Fibroblast of lung (primary cell): Measurements from ENCODE around the gene GK. TPM values are rescaled to one million over a fixed set of nuclear protein-coding genes. Genes with fewer than 3 reads are reported as not detected.
A peak's percentile ranks its signal among the peaks of the same experiment; 100 is the strongest.

Experiments
- DNase-seq, 2 donors: peaks; one replicate each; pipeline versions ENCODE4 v3.0.0 to v3.0.0-alpha.2; 2010; ENCODE audit warnings: low read depth in 2 of 2
- H2AFZ ChIP-seq: 2 replicates; pipeline ENCODE4 v1.5.1; 2012; ENCODE audit warnings: low read length, control low read depth, inconsistent platforms
- H3K27ac ChIP-seq: 2 replicates; pipeline ENCODE4 v1.5.1; 2011; ENCODE audit warnings: low read length, control low read depth; ENCODE audit not compliant: insufficient read depth
- H3K27me3 ChIP-seq: 2 replicates; pipeline ENCODE4 v1.5.1; 2011; ENCODE audit warnings: mild to moderate bottlenecking, low read length; ENCODE audit not compliant: control insufficient read depth, insufficient read depth
- H3K36me3 ChIP-seq: 2 replicates; pipeline ENCODE4 v1.5.1; 2011; ENCODE audit warnings: low read length; ENCODE audit not compliant: control insufficient read depth, insufficient read depth
- H3K4me1 ChIP-seq: 2 replicates; pipeline ENCODE4 v1.5.1; 2011; ENCODE audit warnings: low read length; ENCODE audit not compliant: control insufficient read depth, insufficient read depth; ENCODE audit errors: extremely low read depth
- H3K4me2 ChIP-seq: 2 replicates; pipeline ENCODE4 v1.5.1; 2011; ENCODE audit warnings: low read length, control low read depth; ENCODE audit not compliant: insufficient read depth; ENCODE audit errors: extremely low read depth
- H3K4me3 ChIP-seq, 4 experiments: fragments of 200-600 bp in 1 of 4; sonication (generic) in 1 of 4; replicated peaks in 1 of 4; 2 replicates each; pipeline ENCODE4 v1.5.1; 2011 to 2016; ENCODE audit warnings: low read length in 4 of 4, low read depth in 3 of 4, mild to moderate bottlenecking in 3 of 4, control low read depth in 2 of 4, inconsistent platforms in 1 of 4, mixed read lengths in 1 of 4; ENCODE audit not compliant: insufficient read depth in 1 of 4; ENCODE audit errors: control extremely low read depth in 1 of 4
- H3K79me2 ChIP-seq: 2 replicates; pipeline ENCODE4 v1.5.1; 2012; ENCODE audit warnings: mild to moderate bottlenecking, low read length, inconsistent platforms; ENCODE audit not compliant: control insufficient read depth, insufficient read depth
- H3K9ac ChIP-seq: 2 replicates; pipeline ENCODE4 v1.5.1; 2011; ENCODE audit warnings: mild to moderate bottlenecking, low read length, control low read depth; ENCODE audit not compliant: insufficient read depth
- H3K9me3 ChIP-seq: 2 replicates; pipeline ENCODE4 v1.5.1; 2012; ENCODE audit warnings: low read depth, low read length; ENCODE audit not compliant: control insufficient read depth, insufficient read depth
- H4K20me1 ChIP-seq: 2 replicates; pipeline ENCODE4 v1.5.1; 2011; ENCODE audit warnings: low read length; ENCODE audit not compliant: control insufficient read depth, insufficient read depth; ENCODE audit errors: extremely low read depth
- EZH2 ChIP-seq: IDR thresholded peaks from 2 replicates; pipeline ENCODE4 v1.5.1; 2012; ENCODE audit warnings: low read length, control low read depth, mild to moderate bottlenecking; ENCODE audit errors: missing control alignments
- polyA plus RNA-seq, 2 donors: library from polyadenylated mRNA; depleted of rRNA in 1 of 2; stranded (reverse) in 1 of 2; unstranded in 1 of 2; fragments of >200 nt; gene quantifications; 2 replicates each; pipeline ENCODE4 v1.2.1, GENCODE V29; 2011 to 2012; ENCODE audit warnings: missing spikeins in 1 of 2
- total RNA-seq: library from RNA; depleted of rRNA; stranded (reverse); fragments of >200 nt; gene quantifications from 2 replicates; pipeline ENCODE4 v1.2.1, GENCODE V29; 2014
- TF ChIP-seq, protein P1 (sequence below), 2 donors: IDR thresholded peaks in 1 of 2; conservative IDR thresholded peaks in 1 of 2; 1 replicate in 1 of 2; 2 replicates in 1 of 2; pipeline ENCODE4 v1.5.1; 2011 to 2012; ENCODE audit warnings: low read length in 2 of 2, control low read depth in 1 of 2, inconsistent platforms in 1 of 2, low read depth in 1 of 2, mild to moderate bottlenecking in 1 of 2

GK gene
- total and polyA plus RNA-seq, 2 donors (not counting 1 experiment from before 2014, with no cell fraction given) = 11.9 to 44.4 TPM

DNA sequence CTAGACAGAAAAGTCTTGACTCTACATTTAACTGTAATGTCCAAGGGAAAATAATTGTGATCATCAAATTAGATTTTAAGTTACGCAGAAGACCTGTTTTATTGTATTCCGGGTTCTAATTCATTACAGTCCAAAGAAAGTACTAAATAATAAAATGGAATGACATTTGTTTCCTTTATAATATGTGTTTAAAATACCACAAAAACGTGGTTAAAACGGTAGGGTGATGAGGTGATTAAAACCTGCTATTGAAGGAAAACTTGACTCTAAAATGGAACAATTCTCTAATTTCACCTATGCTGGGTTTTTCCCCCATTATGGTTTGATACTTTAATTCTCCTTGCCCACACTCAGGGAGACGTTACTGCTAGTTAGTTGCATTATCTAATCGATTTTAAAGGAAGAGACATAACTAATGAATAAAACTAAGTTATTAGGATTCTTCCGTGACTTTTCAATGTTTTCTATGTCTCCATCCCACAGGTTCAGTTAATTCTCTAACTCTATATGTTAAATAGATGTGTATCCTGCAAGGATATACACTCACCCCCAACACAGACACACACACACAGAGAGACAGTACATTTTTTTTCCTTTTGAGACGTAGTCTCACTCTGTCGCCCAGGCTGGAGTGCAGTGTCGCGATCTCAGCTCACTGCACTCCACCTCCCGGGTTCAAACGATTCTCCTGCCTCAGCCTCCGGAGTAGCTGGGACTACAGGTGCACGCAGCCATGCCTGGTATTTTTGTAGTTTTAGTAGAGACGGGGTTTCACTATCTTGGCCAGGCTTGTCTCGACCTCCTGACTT is 80.8 kb downstream of the GK start:
- Histone ChIP-seq H3K9me3 (no peaks in the 10 kb centered on the region), H3K4me1 (no peaks in the 10 kb centered on the region), H2AFZ (no peak overlapping the region), H4K20me1 (no peaks in the 10 kb centered on the region), H3K4me3 (no peak overlapping the region), H3K4me2 (no peak overlapping the region), H3K27ac (no peak overlapping the region), H3K27me3 (no peaks in the 10 kb centered on the region), H3K79me2 (no peaks in the 10 kb centered on the region), H3K9ac (no peak overlapping the region), H3K36me3 (no peaks in the 10 kb centered on the region)
- DNase-seq = no peak
- TF ChIP-seq, protein P1, sequence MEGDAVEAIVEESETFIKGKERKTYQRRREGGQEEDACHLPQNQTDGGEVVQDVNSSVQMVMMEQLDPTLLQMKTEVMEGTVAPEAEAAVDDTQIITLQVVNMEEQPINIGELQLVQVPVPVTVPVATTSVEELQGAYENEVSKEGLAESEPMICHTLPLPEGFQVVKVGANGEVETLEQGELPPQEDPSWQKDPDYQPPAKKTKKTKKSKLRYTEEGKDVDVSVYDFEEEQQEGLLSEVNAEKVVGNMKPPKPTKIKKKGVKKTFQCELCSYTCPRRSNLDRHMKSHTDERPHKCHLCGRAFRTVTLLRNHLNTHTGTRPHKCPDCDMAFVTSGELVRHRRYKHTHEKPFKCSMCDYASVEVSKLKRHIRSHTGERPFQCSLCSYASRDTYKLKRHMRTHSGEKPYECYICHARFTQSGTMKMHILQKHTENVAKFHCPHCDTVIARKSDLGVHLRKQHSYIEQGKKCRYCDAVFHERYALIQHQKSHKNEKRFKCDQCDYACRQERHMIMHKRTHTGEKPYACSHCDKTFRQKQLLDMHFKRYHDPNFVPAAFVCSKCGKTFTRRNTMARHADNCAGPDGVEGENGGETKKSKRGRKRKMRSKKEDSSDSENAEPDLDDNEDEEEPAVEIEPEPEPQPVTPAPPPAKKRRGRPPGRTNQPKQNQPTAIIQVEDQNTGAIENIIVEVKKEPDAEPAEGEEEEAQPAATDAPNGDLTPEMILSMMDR (conservative IDR thresholded peaks at IDR 0.05 in 1 of 2, IDR thresholded peaks at IDR 0.05 in 1 of 2; ENCODE audit: low read depth in 1 of 2, low read length in 2 of 2) = no peak
- no peak for TF ChIP-seq EZH2

- no peak for DNase-seq
- no peak overlapping the region for H3K4me3 ChIP-seq
- no peak overlapping the region for H2AFZ ChIP-seq
- no peaks in the 10 kb centered on the region for H3K27me3 ChIP-seq
- no peaks in the 10 kb centered on the region for H3K4me1 ChIP-seq
- H3K9me3 ChIP-seq = no peaks in the 10 kb centered on the region
- H4K20me1 ChIP-seq = no peaks in the 10 kb centered on the region
- no peak overlapping the region for H3K27ac ChIP-seq
- no peaks in the 10 kb centered on the region for H3K79me2 ChIP-seq
- TF ChIP-seq, protein P1 (conservative IDR thresholded peaks at IDR 0.05 in 1 of 2, IDR thresholded peaks at IDR 0.05 in 1 of 2; ENCODE audit: low read depth in 1 of 2, low read length in 2 of 2) = no peak
- no peak for TF ChIP-seq EZH2
- no peak overlapping the region for H3K9ac ChIP-seq
- H3K36me3 ChIP-seq = no peaks in the 10 kb centered on the region
- no peak overlapping the region for H3K4me2 ChIP-seq
Measured at GRCh38 chrX:30734782-30735181, 81.6 kb downstream of the GK start.

- H3K27ac ChIP-seq = no peak overlapping the region
- no peaks in the 10 kb centered on the region for H3K4me1 ChIP-seq
- no peaks in the 10 kb centered on the region for H4K20me1 ChIP-seq
- H3K79me2 ChIP-seq = no peaks in the 10 kb centered on the region
- no peak overlapping the region for H3K9ac ChIP-seq
- H3K36me3 ChIP-seq = no peaks in the 10 kb centered on the region
- TF ChIP-seq, protein P1 (conservative IDR thresholded peaks at IDR 0.05 in 1 of 2, IDR thresholded peaks at IDR 0.05 in 1 of 2; ENCODE audit: low read depth in 1 of 2, low read length in 2 of 2) = peak; percentile 63 to 68
- no peak for TF ChIP-seq EZH2
- H3K27me3 ChIP-seq = no peaks in the 10 kb centered on the region
- no peak overlapping the region for H3K4me3 ChIP-seq
- peak; percentile 22 to 60 for DNase-seq
- no peak overlapping the region for H3K4me2 ChIP-seq
- H3K9me3 ChIP-seq = no peaks in the 10 kb centered on the region
- H2AFZ ChIP-seq = no peak overlapping the region
Measured at GRCh38 chrX:30735839-30736238, 82.6 kb downstream of the GK start.
